Urinary bladder (tissue), 4 donors: ENCODE results near the gene CSF1R. TPM values are rescaled to one million over a fixed set of nuclear protein-coding genes. Genes with fewer than 3 reads are reported as not detected.

Experiments used
- DNase-seq: peaks from one replicate; pipeline ENCODE4 v3.0.0-alpha.2; 2015; ENCODE audit errors: extremely low spot score
- H3K27ac ChIP-seq: one replicate; pipeline ENCODE4 v1.5.1; 2013; ENCODE audit warnings: low read depth, mild to moderate bottlenecking, moderate library complexity
- H3K36me3 ChIP-seq: one replicate; pipeline ENCODE4 v1.6.1; 2013; ENCODE audit warnings: mild to moderate bottlenecking, moderate library complexity; ENCODE audit not compliant: insufficient read depth
- H3K4me1 ChIP-seq: one replicate; pipeline ENCODE4 v1.6.1; 2013; ENCODE audit warnings: mild to moderate bottlenecking, moderate library complexity; ENCODE audit not compliant: insufficient read depth
- H3K4me3 ChIP-seq: one replicate; pipeline ENCODE4 v1.5.1; 2013; ENCODE audit warnings: low read depth, low read length
- WGBS: extraction: QIAGEN DNeasy Blood & Tissue Kit; methylation state at CpG from one replicate; pipeline ENCODE4 v1.1.7; 2013; 5-methylcytosine and 5-hydroxymethylcytosine counted together
- polyA plus RNA-seq: library from polyadenylated mRNA; stranded (reverse); fragments of 200-250 nt; gene quantifications from one replicate; pipeline ENCODE4 v1.2.3, GENCODE V29; 2013
- total RNA-seq: library from RNA; depleted of rRNA; stranded (reverse); fragments of >200 nt; gene quantifications from one replicate; pipeline ENCODE4 v1.2.3, GENCODE V29; 2014
- donor health status: healthy with polysubstance abuse.
- donor health status: healthy.

The CSF1R gene
- total and polyA plus RNA-seq, 2 donors = 15.8 to 24.5 TPM

DNA sequence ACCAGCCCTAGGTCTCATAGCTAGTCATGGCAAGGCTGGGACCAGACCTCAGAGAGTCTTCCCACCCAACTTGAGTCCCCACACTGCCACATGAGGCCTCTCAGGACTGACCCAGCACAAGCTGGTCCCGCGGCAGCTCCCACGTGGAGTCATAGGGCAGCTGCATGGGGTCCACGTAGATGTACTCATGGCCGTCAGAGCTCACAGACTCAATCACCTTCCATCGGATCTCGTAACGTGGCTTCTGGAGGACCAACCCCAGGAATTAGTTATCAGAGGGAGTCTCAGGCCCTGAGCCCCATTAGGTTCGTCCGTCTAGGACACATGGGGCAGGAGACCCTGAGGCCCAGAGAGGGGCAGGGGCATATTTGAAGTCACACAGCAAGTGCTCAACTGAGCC lies 39.0 kb upstream of the CSF1R start:
- no peaks in the 10 kb centered on the region for H3K36me3 ChIP-seq
- no peak for DNase-seq
- no peak overlapping the region for H3K27ac ChIP-seq
- WGBS = 94% methylated on average over 10 of the region's 10 CpGs
- H3K4me3 ChIP-seq = no peak overlapping the region
- H3K4me1 ChIP-seq = no peaks in the 10 kb centered on the region

DNA sequence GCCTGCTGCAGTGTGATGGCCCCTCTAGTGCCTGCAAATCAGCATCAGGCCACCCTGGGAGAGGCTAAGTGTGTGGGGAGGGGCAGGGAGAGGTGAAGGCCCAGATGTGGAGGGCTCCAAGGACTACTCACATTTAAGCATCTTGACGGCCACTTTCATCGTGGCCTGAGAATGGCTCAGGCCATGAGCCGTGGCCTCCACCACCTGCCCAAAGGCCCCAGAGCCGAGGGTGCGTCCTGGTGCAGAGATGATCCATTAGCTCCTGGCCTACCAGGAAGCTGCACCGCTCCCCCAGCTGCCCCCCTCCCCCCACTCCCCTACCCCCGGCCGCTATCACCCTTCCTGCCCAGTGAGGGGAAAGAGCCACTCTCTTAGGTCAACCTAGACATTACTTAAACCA lies 38.2 kb upstream of the CSF1R start:
- no peak for DNase-seq
- no peak overlapping the region for H3K4me3 ChIP-seq
- H3K27ac ChIP-seq = no peak overlapping the region
- WGBS = 85% methylated on average over 8 of the region's 8 CpGs
- H3K4me1 ChIP-seq = no peaks in the 10 kb centered on the region
- no peaks in the 10 kb centered on the region for H3K36me3 ChIP-seq

DNA sequence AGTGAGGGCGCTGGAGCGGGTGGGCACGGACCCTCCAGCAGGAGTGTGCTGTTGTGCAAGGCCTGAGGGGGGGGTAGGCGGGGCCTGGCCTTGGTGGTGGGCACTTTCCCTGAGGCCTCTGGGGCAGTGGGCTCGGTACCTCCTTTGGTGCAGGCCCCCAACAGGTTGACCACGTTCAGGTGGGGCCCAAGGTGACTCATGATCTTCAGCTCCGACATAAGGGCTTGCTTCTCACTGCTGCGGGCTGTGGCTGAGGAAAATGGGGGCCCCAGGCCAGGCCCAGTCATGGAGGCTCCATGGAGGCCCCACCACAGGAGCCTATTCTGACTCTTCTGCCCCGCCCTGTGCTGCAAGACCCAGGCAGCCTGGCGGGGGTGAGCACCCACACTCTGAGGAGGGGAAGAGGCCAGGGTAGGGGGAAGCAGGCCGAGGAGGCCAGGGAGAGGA lies 37.8 kb upstream of the CSF1R start:
- H3K27ac ChIP-seq = no peak overlapping the region
- 83% methylated on average over 11 of the region's 11 CpGs for WGBS
- DNase-seq = no peak
- no peaks in the 10 kb centered on the region for H3K4me1 ChIP-seq
- H3K4me3 ChIP-seq = no peak overlapping the region
- H3K36me3 ChIP-seq = no peaks in the 10 kb centered on the region

GRCh38 chr5:150123542-150123941 lies 37.2 kb upstream of the CSF1R start:
- WGBS = 77% methylated on average over 4 of the region's 4 CpGs
- Histone ChIP-seq H3K36me3 (no peaks in the 10 kb centered on the region), H3K27ac (no peak overlapping the region), H3K4me3 (no peak overlapping the region), H3K4me1 (no peaks in the 10 kb centered on the region)
- no peak for DNase-seq

DNA sequence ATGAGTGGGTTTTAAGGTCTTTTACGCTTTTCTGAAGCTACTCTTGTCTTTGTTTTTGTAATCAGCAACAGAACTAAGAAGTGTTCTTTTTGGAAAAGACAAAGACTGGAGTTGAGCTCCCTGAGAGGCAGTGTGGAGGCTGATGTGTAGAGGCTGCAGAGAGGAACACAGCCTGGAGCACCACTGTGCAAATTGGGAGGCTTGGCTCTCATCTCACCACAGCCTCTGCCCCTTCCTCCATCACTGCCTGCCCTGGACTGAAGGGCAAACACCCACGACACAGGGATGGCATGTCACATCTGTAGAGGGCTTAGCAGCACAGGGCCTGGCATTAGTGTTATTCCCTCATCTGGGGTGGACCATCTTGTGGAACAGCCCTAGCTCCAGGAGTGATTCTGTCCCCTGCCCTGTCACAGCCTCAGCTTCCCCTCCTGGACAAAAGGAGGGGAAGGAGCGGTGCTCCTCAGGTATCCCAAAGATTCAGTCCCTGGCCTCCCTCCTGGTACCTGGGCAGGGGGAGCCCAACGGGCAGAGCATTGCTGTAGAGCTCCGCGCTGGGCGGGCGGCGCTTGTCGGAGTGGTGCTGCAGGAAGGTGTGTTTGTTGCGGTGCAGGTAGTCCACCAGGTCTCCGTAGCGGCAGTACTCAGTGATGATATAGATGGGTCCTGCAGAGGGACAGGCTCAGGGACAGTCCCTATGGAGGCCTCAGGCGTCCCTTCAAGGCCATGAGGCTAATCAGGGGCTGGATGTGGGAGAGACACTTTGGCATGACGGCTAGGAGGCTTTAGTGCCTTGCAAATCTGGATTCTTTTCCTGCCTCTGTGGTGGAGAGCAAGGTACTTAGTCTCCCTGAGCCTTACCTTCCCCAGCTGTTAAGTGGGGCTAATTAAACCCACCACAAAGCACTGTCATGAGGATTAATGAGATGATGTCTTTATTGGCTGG lies 36.5 kb upstream of the CSF1R start:
- H3K36me3 ChIP-seq = no peaks in the 10 kb centered on the region
- no peak overlapping the region for H3K4me3 ChIP-seq
- DNase-seq = no peak
- H3K27ac ChIP-seq = no peak overlapping the region
- no peaks in the 10 kb centered on the region for H3K4me1 ChIP-seq
- WGBS = 94% methylated on average over 15 of the region's 15 CpGs

DNA sequence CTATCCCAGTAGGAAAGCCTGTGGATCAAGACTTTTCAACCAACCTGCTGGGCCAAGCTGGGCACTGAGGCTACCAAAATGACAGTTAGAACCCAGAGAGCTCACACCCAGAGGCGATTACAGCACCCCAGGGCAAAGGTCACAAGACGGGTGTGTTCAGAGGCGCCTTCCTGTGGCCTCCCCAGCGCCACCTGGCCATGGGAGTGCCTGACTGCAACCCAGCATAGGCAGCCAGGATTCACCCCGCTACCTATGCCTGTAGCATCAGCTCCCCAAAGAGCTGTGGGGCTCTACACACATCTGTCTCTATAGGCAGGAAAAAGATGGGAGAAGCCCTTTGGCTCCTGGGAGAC lies 35.8 kb upstream of the CSF1R start:
- WGBS = 64% methylated on average over 5 of the region's 5 CpGs
- Histone ChIP-seq H3K4me1 (no peaks in the 10 kb centered on the region), H3K36me3 (no peaks in the 10 kb centered on the region), H3K4me3 (no peak overlapping the region), H3K27ac (no peak overlapping the region)
- DNase-seq = no peak

GRCh38 chr5:150121448-150122157 lies 35.2 kb upstream of the CSF1R start:
- WGBS = 94% methylated on average over 14 of the region's 14 CpGs
- DNase-seq = no peak
- H3K36me3 ChIP-seq = no peaks in the 10 kb centered on the region

GRCh38 chr5:150120617-150121447 lies 34.5 kb upstream of the CSF1R start:
- no peak overlapping the region for H3K27ac ChIP-seq
- no peak for DNase-seq
- WGBS = 82% methylated on average over 19 of the region's 19 CpGs
- no peaks in the 10 kb centered on the region for H3K36me3 ChIP-seq
- no peaks in the 10 kb centered on the region for H3K4me1 ChIP-seq
- H3K4me3 ChIP-seq = no peak overlapping the region

More at GRCh38 chr5:150121448-150122157, 35.2 kb upstream of the CSF1R start:
- no peak overlapping the region for H3K27ac ChIP-seq
- H3K4me1 ChIP-seq = no peaks in the 10 kb centered on the region
- H3K4me3 ChIP-seq = no peak overlapping the region

GRCh38 chr5:150120062-150120441 lies 33.7 kb upstream of the CSF1R start:
- WGBS = 93% methylated on average over 3 of the region's 3 CpGs
- no peak for DNase-seq
- H3K27ac ChIP-seq = no peak overlapping the region
- no peaks in the 10 kb centered on the region for H3K4me1 ChIP-seq
- no peaks in the 10 kb centered on the region for H3K36me3 ChIP-seq
- no peak overlapping the region for H3K4me3 ChIP-seq

- no peak for DNase-seq
- Histone ChIP-seq H3K4me3 (no peak overlapping the region), H3K4me1 (no peaks in the 10 kb centered on the region), H3K36me3 (no peaks in the 10 kb centered on the region), H3K27ac (no peak overlapping the region)
- 85% methylated on average over 10 of the region's 10 CpGs for WGBS
Observed at GRCh38 chr5:150119421-150120061, 33.2 kb upstream of the CSF1R start.

GRCh38 chr5:150118561-150119229 lies 32.3 kb upstream of the CSF1R start:
- no peak overlapping the region for H3K4me3 ChIP-seq
- H3K27ac ChIP-seq = no peak overlapping the region
- no peaks in the 10 kb centered on the region for H3K36me3 ChIP-seq
- no peaks in the 10 kb centered on the region for H3K4me1 ChIP-seq
- WGBS = 86% methylated on average over 11 of the region's 11 CpGs
- DNase-seq = no peak

GRCh38 chr5:150117945-150118560 lies 31.7 kb upstream of the CSF1R start:
- DNase-seq = no peak
- H3K4me1 ChIP-seq = no peaks in the 10 kb centered on the region
- H3K36me3 ChIP-seq = no peaks in the 10 kb centered on the region
- no peak overlapping the region for H3K4me3 ChIP-seq
- no peak overlapping the region for H3K27ac ChIP-seq
- 84% methylated on average over 9 of the region's 9 CpGs for WGBS
